Parathyroid adenoma (tissue), 2 donors: Measurements from ENCODE around the gene CCDC179.
A peak's percentile ranks its signal among the peaks of the same experiment; 100 is the strongest.

Source experiments
- H2AFZ ChIP-seq: fragments of 300-600 bp; sonication (generic); one replicate; pipeline ENCODE4 v1.7.0; 2017; ENCODE audit warnings: antibody characterized with exemption, mild to moderate bottlenecking
- H3K27ac ChIP-seq: fragments of 300-600 bp; sonication (generic); one replicate; pipeline ENCODE4 v1.7.0; 2017
- H3K27me3 ChIP-seq: fragments of 300-600 bp; sonication (generic); one replicate; pipeline ENCODE4 v1.7.0; 2017; ENCODE audit warnings: low read length; ENCODE audit not compliant: control insufficient read depth, insufficient read depth
- H3K36me3 ChIP-seq: fragments of 300-600 bp; sonication (generic); one replicate; pipeline ENCODE4 v1.7.0; 2017; ENCODE audit warnings: low read length; ENCODE audit not compliant: control insufficient read depth, insufficient read depth
- H3K4me1 ChIP-seq: fragments of 300-600 bp; sonication (generic); one replicate; pipeline ENCODE4 v1.7.0; 2017; ENCODE audit warnings: control low read depth
- H3K4me2 ChIP-seq: fragments of 300-600 bp; sonication (generic); one replicate; pipeline ENCODE4 v1.7.0; 2017; ENCODE audit warnings: low read length
- H3K4me3 ChIP-seq: fragments of 300-600 bp; sonication (generic); one replicate; pipeline ENCODE4 v1.7.0; 2017; ENCODE audit warnings: low read depth, low read length
- H3K79me2 ChIP-seq: fragments of 300-600 bp; sonication (generic); one replicate; pipeline ENCODE4 v1.7.0; 2017; ENCODE audit warnings: control low read depth
- H3K9ac ChIP-seq: fragments of 300-600 bp; sonication (generic); one replicate; pipeline ENCODE4 v1.7.0; 2017; ENCODE audit warnings: mild to moderate bottlenecking
- H3K9me3 ChIP-seq: fragments of 300-600 bp; sonication (generic); one replicate; pipeline ENCODE4 v1.7.0; 2017; ENCODE audit warnings: low read length; ENCODE audit not compliant: control insufficient read depth
- TF ChIP-seq, protein P1 (sequence below): fragments of 300-600 bp; sonication (generic); IDR thresholded peaks from one replicate; pipeline ENCODE4 v1.7.0; 2017; ENCODE audit warnings: antibody characterized with exemption, mild to moderate bottlenecking
- donor health status: primary hyperparathyroidism.

Gene CCDC179

GRCh38 chr11:22832315-22833015, 27.8 kb downstream of the CCDC179 start:
- Histone ChIP-seq H3K27me3 (no peaks in the 10 kb centered on the region), H3K4me3 (no peak overlapping the region), H2AFZ (no peak overlapping the region), H3K27ac (no peak overlapping the region), H3K4me2 (no peak overlapping the region), H3K36me3 (no peaks in the 10 kb centered on the region), H3K4me1 (peaks cover 3% of the 10 kb centered on the region), H3K9ac (no peak overlapping the region), H3K9me3 (no peaks in the 10 kb centered on the region), H3K79me2 (peaks cover 6% of the 10 kb centered on the region)
- TF ChIP-seq, protein P1, sequence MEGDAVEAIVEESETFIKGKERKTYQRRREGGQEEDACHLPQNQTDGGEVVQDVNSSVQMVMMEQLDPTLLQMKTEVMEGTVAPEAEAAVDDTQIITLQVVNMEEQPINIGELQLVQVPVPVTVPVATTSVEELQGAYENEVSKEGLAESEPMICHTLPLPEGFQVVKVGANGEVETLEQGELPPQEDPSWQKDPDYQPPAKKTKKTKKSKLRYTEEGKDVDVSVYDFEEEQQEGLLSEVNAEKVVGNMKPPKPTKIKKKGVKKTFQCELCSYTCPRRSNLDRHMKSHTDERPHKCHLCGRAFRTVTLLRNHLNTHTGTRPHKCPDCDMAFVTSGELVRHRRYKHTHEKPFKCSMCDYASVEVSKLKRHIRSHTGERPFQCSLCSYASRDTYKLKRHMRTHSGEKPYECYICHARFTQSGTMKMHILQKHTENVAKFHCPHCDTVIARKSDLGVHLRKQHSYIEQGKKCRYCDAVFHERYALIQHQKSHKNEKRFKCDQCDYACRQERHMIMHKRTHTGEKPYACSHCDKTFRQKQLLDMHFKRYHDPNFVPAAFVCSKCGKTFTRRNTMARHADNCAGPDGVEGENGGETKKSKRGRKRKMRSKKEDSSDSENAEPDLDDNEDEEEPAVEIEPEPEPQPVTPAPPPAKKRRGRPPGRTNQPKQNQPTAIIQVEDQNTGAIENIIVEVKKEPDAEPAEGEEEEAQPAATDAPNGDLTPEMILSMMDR = no peak

GRCh38 chr11:22830082-22830414, 30.2 kb downstream of the CCDC179 start:
- no peaks in the 10 kb centered on the region for H3K9me3 ChIP-seq
- no peak overlapping the region for H3K9ac ChIP-seq
- peaks cover 3% of the 10 kb centered on the region for H3K4me1 ChIP-seq
- H2AFZ ChIP-seq = no peak overlapping the region
- H3K4me3 ChIP-seq = peak overlapping the region; percentile 47
- H3K27me3 ChIP-seq = no peaks in the 10 kb centered on the region
- no peaks in the 10 kb centered on the region for H3K36me3 ChIP-seq
- H3K4me2 ChIP-seq = peak overlapping the region; percentile 42
- H3K27ac ChIP-seq = no peak overlapping the region
- peaks cover 6% of the 10 kb centered on the region for H3K79me2 ChIP-seq
- TF ChIP-seq, protein P1 = no peak

DNA sequence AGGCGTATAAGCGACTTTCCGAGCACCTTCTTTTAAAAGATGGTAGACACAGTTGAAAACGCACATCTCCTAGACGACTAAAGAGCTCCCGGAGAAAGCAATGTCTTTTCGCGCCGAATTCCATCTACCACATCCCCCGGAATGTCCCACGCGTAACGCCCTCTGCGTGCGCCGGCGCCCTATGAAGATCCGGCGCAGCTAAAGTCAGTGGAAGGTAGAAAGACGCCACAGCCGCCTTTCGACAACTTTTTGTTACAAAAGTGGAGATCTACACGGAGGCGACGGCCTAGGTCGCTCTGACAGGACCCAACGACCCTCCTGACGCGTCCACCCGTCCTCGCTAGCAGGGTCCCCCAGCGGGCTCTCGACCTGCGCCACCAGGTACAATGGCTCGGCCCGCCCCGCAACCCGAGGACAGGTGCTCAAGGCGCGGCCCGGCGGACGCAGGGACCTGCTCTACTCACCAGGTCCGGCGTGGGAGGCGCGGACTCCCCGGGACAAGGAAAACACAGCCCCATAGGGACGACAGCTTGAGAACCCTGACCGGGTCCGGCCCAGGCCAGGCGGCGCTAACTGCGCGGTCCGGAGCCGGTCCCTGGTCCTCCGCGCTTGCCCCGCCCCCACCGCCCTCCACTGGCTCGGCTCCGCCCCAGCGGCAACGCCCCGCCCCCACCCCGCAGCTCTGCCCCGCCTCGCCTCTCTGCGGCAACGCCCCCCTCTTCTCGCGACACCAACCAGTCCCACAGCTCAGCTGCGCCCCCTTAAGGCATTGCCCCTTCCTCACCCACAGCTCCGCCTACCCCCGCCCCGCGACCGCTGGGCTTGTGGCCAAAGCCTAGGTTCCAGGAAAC, 30.8 kb downstream of the CCDC179 start, which contains the start of gene SVIP:
Gene SVIP (minus strand): TSS at position 571 of the 851 bp plus-strand sequence. CDS start 53 bp downstream, at position 518.
- H3K27ac ChIP-seq = peak within 1 kb of the TSS; percentile 95
- TF ChIP-seq, protein P1 = peak; percentile 57
- no peaks in the 10 kb centered on the region for H3K9me3 ChIP-seq
- H3K4me1 ChIP-seq = peaks cover 3% of the 10 kb centered on the region
- peak within 1 kb of the TSS; percentile 68 for H3K4me3 ChIP-seq
- H2AFZ ChIP-seq = peak within 1 kb of the TSS; percentile 98
- no peaks in the 10 kb centered on the region for H3K27me3 ChIP-seq
- H3K9ac ChIP-seq = peak within 1 kb of the TSS; percentile 76
- peaks cover 6% of the 10 kb centered on the region for H3K79me2 ChIP-seq
- no peaks in the 10 kb centered on the region for H3K36me3 ChIP-seq
- peak within 1 kb of the TSS; percentile 71 for H3K4me2 ChIP-seq

DNA sequence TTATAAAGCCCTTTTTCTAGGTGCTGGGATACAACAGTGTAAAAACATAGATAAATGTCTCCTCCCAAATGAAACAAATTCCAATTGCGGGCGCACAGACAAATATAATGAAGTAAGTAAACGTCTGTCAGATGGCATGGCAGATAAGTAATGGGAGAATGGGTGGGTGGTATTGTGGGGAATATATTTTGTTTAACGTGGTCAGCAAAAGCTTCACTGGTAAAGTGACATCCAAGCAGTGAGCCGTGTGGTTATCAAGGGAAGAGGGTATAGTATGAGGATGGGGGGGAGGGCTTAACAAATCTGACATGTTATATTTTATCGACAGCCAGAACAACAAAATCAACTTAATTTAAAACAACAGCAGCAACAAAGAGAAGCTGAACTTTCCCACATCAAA, 31.9 kb downstream of the CCDC179 start:
- H3K4me2 ChIP-seq = no peak overlapping the region
- no peaks in the 10 kb centered on the region for H3K9me3 ChIP-seq
- H3K9ac ChIP-seq = no peak overlapping the region
- peaks cover 3% of the 10 kb centered on the region for H3K4me1 ChIP-seq
- H3K79me2 ChIP-seq = peaks cover 6% of the 10 kb centered on the region
- no peaks in the 10 kb centered on the region for H3K36me3 ChIP-seq
- TF ChIP-seq, protein P1 = no peak
- no peak overlapping the region for H3K4me3 ChIP-seq
- no peaks in the 10 kb centered on the region for H3K27me3 ChIP-seq
- no peak overlapping the region for H3K27ac ChIP-seq
- no peak overlapping the region for H2AFZ ChIP-seq
